ENCODE results near the gene PRKCZ.

The PRKCZ gene

GRCh38 chr1:2080884-2081283 is 30.7 kb downstream of the PRKCZ start:
- no peak for TF ChIP-seq TAF1 (IDR thresholded peaks at IDR 0.05; ENCODE audit: borderline replicate concordance, insufficient read depth, low read length)
- TF ChIP-seq REST (IDR thresholded peaks at IDR 0.05; ENCODE audit: insufficient read depth in 1 of 2, low read depth in 2 of 2, low read length in 2 of 2) = no peak
- no peak for TF ChIP-seq FOXP2 (optimal IDR thresholded peaks at IDR 0.05; ENCODE audit: borderline replicate concordance, extremely low read depth, extremely low read length, insufficient read depth)
- TF ChIP-seq POLR2AphosphoS5 (IDR thresholded peaks at IDR 0.05; ENCODE audit: low read depth, low read length) = no peak
- TF ChIP-seq SIN3A (IDR thresholded peaks at IDR 0.05; ENCODE audit: borderline replicate concordance, insufficient read depth, low read length) = no peak

GRCh38 chr1:2081326-2081885 is 31.2 kb downstream of the PRKCZ start:
- TF ChIP-seq FOXP2 (optimal IDR thresholded peaks at IDR 0.05; ENCODE audit: borderline replicate concordance, extremely low read depth, extremely low read length, insufficient read depth) = no peak
- no peak for TF ChIP-seq SIN3A (IDR thresholded peaks at IDR 0.05; ENCODE audit: borderline replicate concordance, insufficient read depth, low read length)
- no peak for TF ChIP-seq TAF1 (IDR thresholded peaks at IDR 0.05; ENCODE audit: borderline replicate concordance, insufficient read depth, low read length)
- no peak for TF ChIP-seq REST (IDR thresholded peaks at IDR 0.05; ENCODE audit: insufficient read depth in 1 of 2, low read depth in 2 of 2, low read length in 2 of 2)
- no peak for TF ChIP-seq POLR2AphosphoS5 (IDR thresholded peaks at IDR 0.05; ENCODE audit: low read depth, low read length)

- TF ChIP-seq SIN3A (IDR thresholded peaks at IDR 0.05; ENCODE audit: borderline replicate concordance, insufficient read depth, low read length) = no peak
- TF ChIP-seq POLR2AphosphoS5 (IDR thresholded peaks at IDR 0.05; ENCODE audit: low read depth, low read length) = no peak
- no peak for TF ChIP-seq FOXP2 (optimal IDR thresholded peaks at IDR 0.05; ENCODE audit: borderline replicate concordance, extremely low read depth, extremely low read length, insufficient read depth)
- no peak for TF ChIP-seq REST (IDR thresholded peaks at IDR 0.05; ENCODE audit: insufficient read depth in 1 of 2, low read depth in 2 of 2, low read length in 2 of 2)
- no peak for TF ChIP-seq TAF1 (IDR thresholded peaks at IDR 0.05; ENCODE audit: borderline replicate concordance, insufficient read depth, low read length)
Observed at GRCh38 chr1:2082064-2082463, 31.9 kb downstream of the PRKCZ start.

- TF ChIP-seq TAF1 (IDR thresholded peaks at IDR 0.05; ENCODE audit: borderline replicate concordance, insufficient read depth, low read length) (no peak), POLR2AphosphoS5 (IDR thresholded peaks at IDR 0.05; ENCODE audit: low read depth, low read length) (no peak), SIN3A (IDR thresholded peaks at IDR 0.05; ENCODE audit: borderline replicate concordance, insufficient read depth, low read length) (no peak), REST (IDR thresholded peaks at IDR 0.05; ENCODE audit: insufficient read depth in 1 of 2, low read depth in 2 of 2, low read length in 2 of 2) (no peak), FOXP2 (optimal IDR thresholded peaks at IDR 0.05; ENCODE audit: borderline replicate concordance, extremely low read depth, extremely low read length, insufficient read depth) (no peak)
Observed at GRCh38 chr1:2083666-2084065, 33.5 kb downstream of the PRKCZ start.

All from PFSK-1 (cell line).